ENCODE results near the gene CLMN. TPM values are rescaled to one million over a fixed set of nuclear protein-coding genes. Genes with fewer than 3 reads are reported as not detected.

The CLMN gene
- total and polyA plus RNA-seq, 2 donors (not counting 3 experiments of a cell fraction or from before 2014, with no cell fraction given) = 0.72 to 9.6 TPM

DNA sequence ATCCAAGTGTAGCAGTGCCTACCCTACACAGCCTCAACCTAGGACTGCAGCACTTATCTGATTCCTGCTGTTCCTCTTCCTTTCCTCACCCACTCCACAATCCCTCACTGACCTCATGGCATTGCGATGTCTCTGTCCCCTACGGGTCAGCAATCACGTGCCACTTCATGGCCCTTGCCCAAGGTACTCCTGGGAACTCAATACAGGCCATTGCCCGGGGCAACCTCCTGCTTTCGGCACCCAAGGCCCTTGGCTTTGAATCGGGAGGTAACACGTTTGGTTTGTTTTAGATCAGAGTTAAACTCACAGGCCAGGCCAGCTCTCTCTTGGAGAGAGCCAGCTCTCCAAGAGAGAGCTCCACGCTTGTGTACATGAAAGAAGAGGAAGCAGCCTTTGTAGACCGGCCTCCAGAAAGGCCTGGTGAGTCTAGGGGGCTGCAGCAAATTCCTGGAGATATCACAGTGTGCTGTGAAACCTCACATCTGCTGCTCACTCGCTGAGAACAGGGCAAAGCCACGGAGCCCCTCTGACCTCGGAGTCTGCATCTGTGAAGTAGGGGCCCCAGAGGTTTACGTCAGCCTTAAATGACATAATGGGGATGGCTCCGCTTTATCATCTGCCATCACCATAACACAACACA, 12.2 kb downstream of the CLMN start:
- dilution Hi-C loops (cut with MboI; ENCODE audit: extremely low pct_ligation_motif_present, low sequenced_read_pairs) (no loop called here), intact Hi-C loops (cut with micrococcal nuclease) (no loop called here)
- TF ChIP-seq GATA2 (IDR thresholded peaks at IDR 0.05; ENCODE audit: insufficient read depth, insufficient read length, low read depth, low read length) (no peak), POLR2A (IDR thresholded peaks at IDR 0.05; ENCODE audit: low read depth, low read length) (no peak)
- H3K4me2 ChIP-seq (ENCODE audit: insufficient read depth, low read length) = no peak overlapping the region
- DNase-seq (ENCODE audit: low read depth, low spot score) (no peak), FAIRE-seq (no peak)
- ChIA-PET POLR2A (no interaction called here), CTCF (no interaction called here)
- no peaks in the 10 kb centered on the region for H3K79me2 ChIP-seq (ENCODE audit: control insufficient read depth, insufficient read depth, low read length)
- H3K36me3 ChIP-seq (ENCODE audit: control insufficient read depth in 2 of 2, extremely low read depth in 1 of 2, insufficient read depth in 2 of 2, low read length in 2 of 2) = no peaks in the 10 kb centered on the region
- no peaks in the 10 kb centered on the region for H3K9me3 ChIP-seq (replicated peaks; ENCODE audit: control insufficient read depth, insufficient read depth, low read length)
- H3K9me1 ChIP-seq (replicated peaks; ENCODE audit: control insufficient read depth, extremely low read depth, insufficient read depth, low read length) = no peaks in the 10 kb centered on the region
- no TSS peak for BruUV-seq (replicated peaks)
- H3K9ac ChIP-seq (replicated peaks; ENCODE audit: extremely low read depth, insufficient read depth, low read length) = no peak overlapping the region
- H3K27me3 ChIP-seq (ENCODE audit: control insufficient read depth in 2 of 2, insufficient read depth in 2 of 2, low read length in 2 of 2) = no peaks in the 10 kb centered on the region
- no peak overlapping the region for H3K4me3 ChIP-seq (replicated peaks in 1 of 3; ENCODE audit: insufficient read depth in 1 of 3, low read depth in 1 of 3, low read length in 3 of 3)
- no peak overlapping the region for H2AFZ ChIP-seq (ENCODE audit: low read depth, low read length)
- H3K27ac ChIP-seq (ENCODE audit: insufficient read depth, low read depth, low read length) = no peak overlapping the region
- H4K20me1 ChIP-seq (replicated peaks; ENCODE audit: control insufficient read depth, extremely low read depth, insufficient read depth, low read length) = no peaks in the 10 kb centered on the region
- H3K4me1 ChIP-seq (ENCODE audit: control insufficient read depth, extremely low read depth, insufficient read depth, low read length) = peaks cover 14% of the 10 kb centered on the region

DNA sequence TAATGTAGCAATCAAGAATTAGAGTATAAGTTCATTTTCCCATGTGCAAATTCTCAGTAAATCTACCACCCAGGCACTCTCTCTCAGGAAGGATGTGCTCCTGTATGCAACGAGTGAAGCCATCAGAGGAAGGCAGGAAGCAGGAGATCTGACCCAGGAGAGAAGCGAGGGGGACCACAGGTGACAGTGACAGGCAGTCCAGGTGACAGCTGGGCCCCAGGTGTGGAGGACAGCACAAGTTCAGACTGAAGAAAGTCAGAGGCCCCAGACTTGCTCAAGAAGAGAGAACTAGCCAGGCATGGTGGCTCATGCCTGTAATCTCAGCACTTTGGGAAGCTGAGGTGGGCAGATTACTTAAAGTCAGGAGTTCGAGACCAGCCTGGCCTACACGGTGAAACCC, 13.8 kb downstream of the CLMN start:
- Histone ChIP-seq H4K20me1 (replicated peaks; ENCODE audit: control insufficient read depth, extremely low read depth, insufficient read depth, low read length) (no peaks in the 10 kb centered on the region), H3K4me1 (ENCODE audit: control insufficient read depth, extremely low read depth, insufficient read depth, low read length) (no peaks in the 10 kb centered on the region), H3K36me3 (ENCODE audit: control insufficient read depth in 2 of 2, extremely low read depth in 1 of 2, insufficient read depth in 2 of 2, low read length in 2 of 2) (no peaks in the 10 kb centered on the region), H3K9me3 (replicated peaks; ENCODE audit: control insufficient read depth, insufficient read depth, low read length) (no peaks in the 10 kb centered on the region), H3K4me3 (replicated peaks in 1 of 3; ENCODE audit: insufficient read depth in 1 of 3, low read depth in 1 of 3, low read length in 3 of 3) (no peak overlapping the region), H3K27ac (ENCODE audit: insufficient read depth, low read depth, low read length) (no peak overlapping the region), H3K79me2 (ENCODE audit: control insufficient read depth, insufficient read depth, low read length) (no peaks in the 10 kb centered on the region), H3K9ac (replicated peaks; ENCODE audit: extremely low read depth, insufficient read depth, low read length) (no peak overlapping the region), H3K27me3 (ENCODE audit: control insufficient read depth in 2 of 2, insufficient read depth in 2 of 2, low read length in 2 of 2) (no peaks in the 10 kb centered on the region), H3K4me2 (ENCODE audit: insufficient read depth, low read length) (no peak overlapping the region), H2AFZ (ENCODE audit: low read depth, low read length) (no peak overlapping the region), H3K9me1 (replicated peaks; ENCODE audit: control insufficient read depth, extremely low read depth, insufficient read depth, low read length) (no peaks in the 10 kb centered on the region)
- ChIA-PET POLR2A (no interaction called here), CTCF (interaction anchor here (0.9 to 1.4 kb wide), 2 partner anchors 56 to 132 kb away, joined by 3 read pairs; no protein-coding TSS in a partner anchor)
- TF ChIP-seq POLR2AphosphoS5 (IDR thresholded peaks at IDR 0.05; ENCODE audit: insufficient read depth, low read depth, low read length) = no peak
- TF ChIP-seq GATA2 (IDR thresholded peaks at IDR 0.05; ENCODE audit: insufficient read depth, insufficient read length, low read depth, low read length) = no peak
- TF ChIP-seq FOS (IDR thresholded peaks at IDR 0.05; ENCODE audit: borderline replicate concordance, insufficient read depth, low read length) = no peak
- TF ChIP-seq, protein P1, sequence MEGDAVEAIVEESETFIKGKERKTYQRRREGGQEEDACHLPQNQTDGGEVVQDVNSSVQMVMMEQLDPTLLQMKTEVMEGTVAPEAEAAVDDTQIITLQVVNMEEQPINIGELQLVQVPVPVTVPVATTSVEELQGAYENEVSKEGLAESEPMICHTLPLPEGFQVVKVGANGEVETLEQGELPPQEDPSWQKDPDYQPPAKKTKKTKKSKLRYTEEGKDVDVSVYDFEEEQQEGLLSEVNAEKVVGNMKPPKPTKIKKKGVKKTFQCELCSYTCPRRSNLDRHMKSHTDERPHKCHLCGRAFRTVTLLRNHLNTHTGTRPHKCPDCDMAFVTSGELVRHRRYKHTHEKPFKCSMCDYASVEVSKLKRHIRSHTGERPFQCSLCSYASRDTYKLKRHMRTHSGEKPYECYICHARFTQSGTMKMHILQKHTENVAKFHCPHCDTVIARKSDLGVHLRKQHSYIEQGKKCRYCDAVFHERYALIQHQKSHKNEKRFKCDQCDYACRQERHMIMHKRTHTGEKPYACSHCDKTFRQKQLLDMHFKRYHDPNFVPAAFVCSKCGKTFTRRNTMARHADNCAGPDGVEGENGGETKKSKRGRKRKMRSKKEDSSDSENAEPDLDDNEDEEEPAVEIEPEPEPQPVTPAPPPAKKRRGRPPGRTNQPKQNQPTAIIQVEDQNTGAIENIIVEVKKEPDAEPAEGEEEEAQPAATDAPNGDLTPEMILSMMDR (IDR thresholded peaks at IDR 0.05; ENCODE audit: extremely low read depth in 1 of 2, insufficient read depth in 1 of 2, low read depth in 1 of 2, low read length in 2 of 2) = no peak
- TF ChIP-seq POLR2A (IDR thresholded peaks at IDR 0.05; ENCODE audit: low read depth, low read length) = no peak
- no peak for TF ChIP-seq MYC (IDR thresholded peaks at IDR 0.05; ENCODE audit: low read depth, low read length)
- TF ChIP-seq, protein P2, sequence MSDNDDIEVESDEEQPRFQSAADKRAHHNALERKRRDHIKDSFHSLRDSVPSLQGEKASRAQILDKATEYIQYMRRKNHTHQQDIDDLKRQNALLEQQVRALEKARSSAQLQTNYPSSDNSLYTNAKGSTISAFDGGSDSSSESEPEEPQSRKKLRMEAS (IDR thresholded peaks at IDR 0.05; ENCODE audit: insufficient read depth, insufficient read length) = no peak
- TF ChIP-seq JUN (IDR thresholded peaks at IDR 0.05; ENCODE audit: borderline replicate concordance, insufficient read depth, insufficient read length, low read depth) = no peak
- TF ChIP-seq EZH2 (IDR thresholded peaks at IDR 0.05; ENCODE audit: borderline replicate concordance, low read depth, low read length, severe bottlenecking) = no peak
- no peak for DNase-seq (ENCODE audit: low read depth, low spot score)
- intact Hi-C loops (cut with micrococcal nuclease) = no loop called here
- dilution Hi-C loops (cut with MboI; ENCODE audit: extremely low pct_ligation_motif_present, low sequenced_read_pairs) = no loop called here
- FAIRE-seq = no peak
- BruUV-seq (replicated peaks) = no TSS peak
